Measurements from ENCODE around the gene TAAR6. TPM values are rescaled to one million over a fixed set of nuclear protein-coding genes. Genes with fewer than 3 reads are reported as not detected.
"Not testable (repeated sequence)": the region's sequence is repeated elsewhere in the genome, so short reads cannot be mapped to it uniquely, and the experiment has no call there.

The TAAR6 gene
- total RNA-seq, 3 donors from 2014 or later, result not detected

- peaks cover 20% of the 10 kb centered on the region for H3K27me3 Mint-ChIP-seq (ENCODE audit: low read depth)
- H3K36me3 Mint-ChIP-seq (ENCODE audit: insufficient read depth); ATAC-seq; H3K4me1 Mint-ChIP-seq (ENCODE audit: low read depth); H3K9me3 Mint-ChIP-seq; DNase-seq; H3K4me3 Mint-ChIP-seq: not testable (repeated sequence)
These were observed 10.0 kb upstream of the TAAR6 start for GRCh38 chr6:132560087-132560486.

GRCh38 chr6:132566404-132566803 is 3.7 kb upstream of the TAAR6 start:
- no peak overlapping the region for H3K4me3 Mint-ChIP-seq
- no peaks in the 10 kb centered on the region for H3K4me1 Mint-ChIP-seq (ENCODE audit: low read depth)

GRCh38 chr6:132567566-132567965 is 2.6 kb upstream of the TAAR6 start:
- ATAC-seq, result no peak
- DNase-seq, result no peak
- no peak overlapping the region for H3K4me3 Mint-ChIP-seq
- H3K4me1 Mint-ChIP-seq (ENCODE audit: low read depth), result no peaks in the 10 kb centered on the region
- H3K36me3 Mint-ChIP-seq (ENCODE audit: insufficient read depth), result no peaks in the 10 kb centered on the region
- no peaks in the 10 kb centered on the region for H3K9me3 Mint-ChIP-seq
- peaks cover 19% of the 10 kb centered on the region for H3K27me3 Mint-ChIP-seq (ENCODE audit: low read depth)

More at GRCh38 chr6:132566404-132566803, 3.7 kb upstream of the TAAR6 start:
- ATAC-seq (no peak), DNase-seq (no peak)
- Mint-ChIP-seq H3K36me3 (ENCODE audit: insufficient read depth) (no peaks in the 10 kb centered on the region), H3K9me3 (no peaks in the 10 kb centered on the region), H3K27me3 (ENCODE audit: low read depth) (peaks cover 16% of the 10 kb centered on the region)

GRCh38 chr6:132568611-132569010 is 1.5 kb upstream of the TAAR6 start:
- Mint-ChIP-seq H3K36me3 (ENCODE audit: insufficient read depth) (no peaks in the 10 kb centered on the region), H3K4me1 (ENCODE audit: low read depth) (no peaks in the 10 kb centered on the region), H3K27me3 (ENCODE audit: low read depth) (peaks cover 20% of the 10 kb centered on the region), H3K9me3 (no peaks in the 10 kb centered on the region), H3K4me3 (no peak overlapping the region)
- no peak for DNase-seq
- ATAC-seq, result no peak

- peaks cover 22% of the 10 kb centered on the region for H3K27me3 Mint-ChIP-seq (ENCODE audit: low read depth)
- no peaks in the 10 kb centered on the region for H3K36me3 Mint-ChIP-seq (ENCODE audit: insufficient read depth)
- no peak overlapping the region for H3K4me3 Mint-ChIP-seq
- ATAC-seq (no peak), DNase-seq (no peak)
- H3K4me1 Mint-ChIP-seq (ENCODE audit: low read depth), result no peaks in the 10 kb centered on the region
- no peaks in the 10 kb centered on the region for H3K9me3 Mint-ChIP-seq
These were observed 952 bp upstream of the TAAR6 start for GRCh38 chr6:132569170-132569569.

GRCh38 chr6:132571774-132572173 is 1.7 kb downstream of the TAAR6 start:
- no peak for ATAC-seq

GRCh38 chr6:132584698-132585097 is 14.6 kb downstream of the TAAR6 start:
- Mint-ChIP-seq H3K9me3 (peaks cover 5% of the 10 kb centered on the region), H3K4me3 (no peak overlapping the region), H3K27me3 (ENCODE audit: low read depth) (peaks cover 11% of the 10 kb centered on the region), H3K4me1 (ENCODE audit: low read depth) (no peaks in the 10 kb centered on the region), H3K36me3 (ENCODE audit: insufficient read depth) (no peaks in the 10 kb centered on the region)
- DNase-seq, result no peak
- ATAC-seq, result no peak

More at GRCh38 chr6:132571774-132572173, 1.7 kb downstream of the TAAR6 start:
- H3K27me3 Mint-ChIP-seq (ENCODE audit: low read depth), result peaks cover 24% of the 10 kb centered on the region
- no peaks in the 10 kb centered on the region for H3K36me3 Mint-ChIP-seq (ENCODE audit: insufficient read depth)
- H3K4me1 Mint-ChIP-seq (ENCODE audit: low read depth), result no peaks in the 10 kb centered on the region
- no peaks in the 10 kb centered on the region for H3K9me3 Mint-ChIP-seq
- DNase-seq, result no peak
- H3K4me3 Mint-ChIP-seq, result no peak overlapping the region

GRCh38 chr6:132587424-132587823 is 17.3 kb downstream of the TAAR6 start:
- ATAC-seq (no peak), DNase-seq (no peak)
- no peaks in the 10 kb centered on the region for H3K36me3 Mint-ChIP-seq (ENCODE audit: insufficient read depth)
- H3K4me1 Mint-ChIP-seq (ENCODE audit: low read depth), result no peaks in the 10 kb centered on the region
- H3K27me3 Mint-ChIP-seq (ENCODE audit: low read depth), result peaks cover 14% of the 10 kb centered on the region
- H3K9me3 Mint-ChIP-seq, result no peaks in the 10 kb centered on the region
- no peak overlapping the region for H3K4me3 Mint-ChIP-seq

GRCh38 chr6:132589454-132589853 is 19.3 kb downstream of the TAAR6 start, which contains the start of gene TAAR5:
TAAR5 (minus strand) TSS chr6:132589741; CDS start chr6:132589686, 55 bp downstream.
- Mint-ChIP-seq H3K36me3 (ENCODE audit: insufficient read depth) (no peaks in the 10 kb centered on the region), H3K4me1 (ENCODE audit: low read depth) (no peaks in the 10 kb centered on the region), H3K27me3 (ENCODE audit: low read depth) (peaks cover 16% of the 10 kb centered on the region), H3K9me3 (no peaks in the 10 kb centered on the region), H3K4me3 (no peak within 1 kb of the TSS)
- no peak for DNase-seq
- ATAC-seq, result no peak

GRCh38 chr6:132590362-132590761 is 20.2 kb downstream of the TAAR6 start:
- H3K27me3 Mint-ChIP-seq (ENCODE audit: low read depth), result peaks cover 16% of the 10 kb centered on the region
- ATAC-seq (no peak), DNase-seq (no peak)

GRCh38 chr6:132592855-132593254 is 22.7 kb downstream of the TAAR6 start:
- Mint-ChIP-seq H3K4me1 (ENCODE audit: low read depth) (no peaks in the 10 kb centered on the region), H3K36me3 (ENCODE audit: insufficient read depth) (no peaks in the 10 kb centered on the region), H3K4me3 (no peak overlapping the region), H3K27me3 (ENCODE audit: low read depth) (peaks cover 16% of the 10 kb centered on the region), H3K9me3 (no peaks in the 10 kb centered on the region)
- ATAC-seq (no peak), DNase-seq (no peak)

More at GRCh38 chr6:132590362-132590761, 20.2 kb downstream of the TAAR6 start:
- H3K9me3 Mint-ChIP-seq, result no peaks in the 10 kb centered on the region
- no peaks in the 10 kb centered on the region for H3K4me1 Mint-ChIP-seq (ENCODE audit: low read depth)
- H3K4me3 Mint-ChIP-seq, result no peak overlapping the region
- H3K36me3 Mint-ChIP-seq (ENCODE audit: insufficient read depth), result no peaks in the 10 kb centered on the region

GRCh38 chr6:132596201-132596600 is 26.1 kb downstream of the TAAR6 start:
- Mint-ChIP-seq H3K36me3 (ENCODE audit: insufficient read depth) (no peaks in the 10 kb centered on the region), H3K27me3 (ENCODE audit: low read depth) (peaks cover 17% of the 10 kb centered on the region), H3K9me3 (no peaks in the 10 kb centered on the region), H3K4me1 (ENCODE audit: low read depth) (no peaks in the 10 kb centered on the region), H3K4me3 (no peak overlapping the region)
- no peak for DNase-seq
- ATAC-seq, result no peak

GRCh38 chr6:132598473-132598872 is 28.4 kb downstream of the TAAR6 start:
- no peaks in the 10 kb centered on the region for H3K9me3 Mint-ChIP-seq
- DNase-seq, result no peak

GRCh38 chr6:132600900-132601299 is 30.8 kb downstream of the TAAR6 start:
- H3K27me3 Mint-ChIP-seq (ENCODE audit: low read depth), result peaks cover 25% of the 10 kb centered on the region
- not testable (repeated sequence) for H3K36me3 Mint-ChIP-seq (ENCODE audit: insufficient read depth); ATAC-seq; DNase-seq; H3K4me3 Mint-ChIP-seq; H3K4me1 Mint-ChIP-seq (ENCODE audit: low read depth); H3K9me3 Mint-ChIP-seq

More at GRCh38 chr6:132598473-132598872, 28.4 kb downstream of the TAAR6 start:
- Mint-ChIP-seq H3K4me1 (ENCODE audit: low read depth) (no peaks in the 10 kb centered on the region), H3K4me3 (no peak overlapping the region), H3K27me3 (ENCODE audit: low read depth) (peaks cover 13% of the 10 kb centered on the region), H3K36me3 (ENCODE audit: insufficient read depth) (no peaks in the 10 kb centered on the region)
- ATAC-seq, result no peak

- Mint-ChIP-seq H3K27me3 (ENCODE audit: low read depth) (peaks cover 22% of the 10 kb centered on the region), H3K4me3 (no peak overlapping the region), H3K4me1 (ENCODE audit: low read depth) (no peaks in the 10 kb centered on the region), H3K36me3 (ENCODE audit: insufficient read depth) (no peaks in the 10 kb centered on the region), H3K9me3 (no peaks in the 10 kb centered on the region)
- DNase-seq (no peak), ATAC-seq (no peak)
These were observed 34.6 kb downstream of the TAAR6 start for GRCh38 chr6:132604635-132605152.
